Psoas muscle (tissue), 8 donors: Measurements from ENCODE around the gene HRH1. TPM values are rescaled to one million over a fixed set of nuclear protein-coding genes. Genes with fewer than 3 reads are reported as not detected.
A peak's percentile ranks its signal among the peaks of the same experiment; 100 is the strongest.

Source experiments
- ATAC-seq, 4 donors: fragments of 200-7000 bp; cut with Tn5 transposase; one replicate each; pipeline ENCODE4 v1.9.1; 2020; ENCODE audit warnings: moderate library complexity in 3 of 4, mild to moderate bottlenecking in 2 of 4
- DNase-seq, 2 donors: peaks; one replicate each; pipeline ENCODE4 v3.0.0-alpha.2; 2020
- H3K27ac ChIP-seq: fragments of 200-600 bp; one replicate; pipeline ENCODE4 v1.8.0; 2022
- H3K27me3 ChIP-seq, 3 donors: fragments of 200-600 bp in 1 of 3; one replicate each; pipeline versions ENCODE4 v1.6.1 to v1.8.0; 2013 to 2022; ENCODE audit warnings: low read length in 2 of 3, mild to moderate bottlenecking in 2 of 3, moderate library complexity in 1 of 3; ENCODE audit not compliant: insufficient read depth in 3 of 3
- H3K36me3 ChIP-seq, 2 donors: fragments of 200-600 bp in 1 of 2; one replicate each; pipeline versions ENCODE4 v1.6.1 to v1.8.0; 2013 to 2022; ENCODE audit warnings: low read depth in 1 of 2, mild to moderate bottlenecking in 1 of 2, moderate library complexity in 1 of 2; ENCODE audit not compliant: insufficient read depth in 1 of 2
- H3K4me1 ChIP-seq: fragments of 200-600 bp; one replicate; pipeline ENCODE4 v1.8.0; 2022
- H3K4me3 ChIP-seq: fragments of 200-600 bp; one replicate; pipeline ENCODE4 v1.8.0; 2022; ENCODE audit warnings: mild to moderate bottlenecking
- H3K9me3 ChIP-seq: fragments of 200-600 bp; one replicate; pipeline ENCODE4 v1.8.0; 2022
- CTCF ChIP-seq: fragments of 200-600 bp; IDR thresholded peaks from one replicate; pipeline ENCODE4 v1.8.0; 2022; ENCODE audit warnings: antibody characterized with exemption
- WGBS, 3 donors: extraction: QIAGEN DNeasy Blood & Tissue Kit; methylation state at CpG; one replicate each; pipeline versions ENCODE4 v1.1.6 to v1.1.7; 2013; 5-methylcytosine and 5-hydroxymethylcytosine counted together
- intact Hi-C, 2 donors: fragments of 100-400 bp; cut with DNase I; formaldehyde crosslinking; loops; one replicate each; pipeline versions ENCODE4 v1.11.0 to v1.14.2; 2022
- polyA plus RNA-seq, 3 donors: library from polyadenylated mRNA; stranded (reverse); fragments of 200-250 nt; gene quantifications; one replicate each; pipeline ENCODE4 v1.2.3, GENCODE V29; 2013
- total RNA-seq, 4 donors: library from RNA; stranded (reverse); fragmentation: NEBNext Ultra II Directional in 2 of 4; extraction: Animal tissue kit (Norgen Biotek cat#: 25700) in 2 of 4; gene quantifications; one replicate each; pipeline versions ENCODE4 v1.2.1 to v1.2.4, GENCODE V29; 2021 to 2023
- donor health status: healthy with polysubstance abuse.
- donor health status: DM: no; HTN: no; CAD: no; lungs with moderate emphysema.
- donor health status: Bipolar disorder and iron deficiency.
- donor health status: healthy.
- donor health status: DM: yes; HTN: yes; CAD: no.
- donor health status: DM: no; HTN: no; CAD: no.
- donor health status: DM: no; HTN: no; CAD: no.
- donor health status: DM: yes; HTN: yes; CAD: no.

HRH1 gene
- total and polyA plus RNA-seq, 7 donors: 0.29 to 1.5 (median 1.2) TPM

DNA sequence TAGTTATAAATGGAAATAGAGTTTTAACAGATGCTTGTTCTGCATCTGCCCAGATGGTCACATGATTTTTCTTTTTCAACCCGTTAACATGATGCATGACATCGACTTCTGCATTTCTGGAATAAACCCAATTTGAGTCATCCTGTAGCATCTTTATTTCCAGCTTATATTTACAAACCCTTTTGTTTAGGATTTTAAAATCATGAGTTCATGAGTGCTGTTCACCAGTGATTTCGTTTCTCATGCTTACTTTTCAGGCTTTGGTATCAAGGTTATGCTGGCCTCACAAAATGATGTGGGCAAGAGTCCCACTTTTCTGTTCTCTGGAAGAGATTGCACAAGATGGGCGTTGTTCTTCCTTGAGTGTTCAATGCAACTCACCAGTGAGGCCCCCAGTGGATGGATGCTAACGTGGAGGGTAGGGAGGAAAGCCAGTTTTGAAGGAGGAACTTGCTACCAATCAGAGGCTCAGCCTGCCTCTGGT is 5.2 kb downstream of the HRH1 start:
- Histone ChIP-seq H3K36me3 (no peaks in the 10 kb centered on the region), H3K9me3 (no peaks in the 10 kb centered on the region), H3K27ac (no peak overlapping the region), H3K4me1 (no peaks in the 10 kb centered on the region), H3K4me3 (no peak overlapping the region), H3K27me3 (peaks cover 0 to 43% (median 2%) of the 10 kb centered on the region in 3 donors)
- ATAC-seq (peak in 3 of 4 donors; percentile 24 to 64 (median 44)), DNase-seq (peak; percentile 45 to 68)
- TF ChIP-seq CTCF: no peak
- intact Hi-C loops: loop anchor here in 1 of 2 donors (5.0 kb wide), 2 partner anchors 68 to 128 kb away; no protein-coding TSS in a partner anchor
- 17 to 28% (median 18%) methylated on average over 5 of the region's 5 CpGs for WGBS, 3 donors

GRCh38 chr3:11161666-11162065 is 7.4 kb downstream of the HRH1 start:
- DNase-seq: no peak
- 78 to 82% (median 78%) methylated on average over 7 of the region's 7 CpGs for WGBS, 3 donors
- H3K27me3 ChIP-seq: peaks cover 0 to 25% (median 0%) of the 10 kb centered on the region in 3 donors
- H3K4me3 ChIP-seq: no peak overlapping the region
- H3K27ac ChIP-seq: no peak overlapping the region
- intact Hi-C loops: no loop called here
- H3K4me1 ChIP-seq: no peaks in the 10 kb centered on the region
- TF ChIP-seq CTCF: no peak
- H3K9me3 ChIP-seq: no peaks in the 10 kb centered on the region
- no peak for ATAC-seq
- no peaks in the 10 kb centered on the region for H3K36me3 ChIP-seq

DNA sequence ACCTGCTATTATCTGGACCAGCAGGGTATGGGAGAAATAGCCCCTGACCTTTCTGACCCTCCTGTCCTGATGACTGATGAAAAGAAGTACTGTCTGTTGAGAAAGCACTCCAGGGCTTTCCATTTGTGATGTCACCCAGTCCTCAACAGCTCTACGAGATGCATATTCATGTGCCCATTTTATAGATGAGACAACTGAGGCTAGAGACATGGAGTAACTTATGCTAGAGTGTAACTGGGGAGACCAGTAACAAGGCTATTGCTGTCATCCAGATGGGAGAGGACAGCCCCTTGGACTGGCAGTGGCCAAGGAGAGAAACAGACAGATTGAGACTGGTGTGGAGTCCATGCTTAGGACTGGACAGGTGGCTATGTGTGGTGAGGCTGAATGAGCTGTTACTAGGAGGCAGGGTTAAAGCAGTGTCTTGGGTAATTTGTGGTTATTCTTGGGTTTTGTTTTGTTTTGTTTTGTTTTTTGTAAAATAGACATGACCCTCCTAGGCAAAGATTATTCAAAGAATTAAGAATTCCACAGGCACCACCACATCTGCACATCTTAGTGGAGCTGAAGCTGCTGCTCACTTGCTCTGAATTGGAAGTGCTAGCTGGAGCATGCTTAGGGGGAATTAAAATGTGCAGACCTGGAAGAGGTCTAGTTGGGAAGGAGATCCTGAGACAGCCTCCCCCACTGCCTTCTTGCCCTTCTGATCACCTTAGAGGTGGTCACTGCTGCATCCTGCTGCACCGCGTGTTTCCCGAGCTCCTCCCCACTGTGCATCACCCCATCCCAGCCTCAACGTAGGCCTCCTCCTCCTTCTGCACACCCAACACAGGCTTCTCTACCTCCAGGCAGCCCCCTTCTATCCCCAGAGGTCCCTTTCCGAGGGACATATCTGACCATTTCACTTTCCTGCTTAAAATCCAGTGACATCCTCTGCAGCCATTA is 8.4 kb downstream of the HRH1 start:
- Histone ChIP-seq H3K36me3 (no peaks in the 10 kb centered on the region), H3K4me3 (no peak overlapping the region), H3K4me1 (no peaks in the 10 kb centered on the region), H3K27ac (no peak overlapping the region), H3K27me3 (peaks cover 0 to 16% (median 0%) of the 10 kb centered on the region in 3 donors), H3K9me3 (no peaks in the 10 kb centered on the region)
- DNase-seq: no peak
- no peak for TF ChIP-seq CTCF
- no peak for ATAC-seq
- WGBS, 3 donors: 75 to 83% (median 77%) methylated on average over 6 of the region's 6 CpGs
- intact Hi-C loops: no loop called here

GRCh38 chr3:11164607-11165006 is 10.3 kb downstream of the HRH1 start:
- H3K27ac ChIP-seq: no peak overlapping the region
- intact Hi-C loops: no loop called here
- DNase-seq: no peak
- H3K36me3 ChIP-seq: no peaks in the 10 kb centered on the region
- no peaks in the 10 kb centered on the region for H3K9me3 ChIP-seq
- WGBS, 3 donors: 52 to 62% (median 54%) methylated on average over 5 of the region's 5 CpGs
- no peak overlapping the region for H3K4me3 ChIP-seq
- peaks cover 0 to 5% (median 0%) of the 10 kb centered on the region in 3 donors for H3K27me3 ChIP-seq
- no peaks in the 10 kb centered on the region for H3K4me1 ChIP-seq
- TF ChIP-seq CTCF: no peak
- ATAC-seq: no peak
